GM19193 (cell line): ENCODE results near the gene SIL1.

ENCODE experiments used
- POLR2A ChIP-seq: IDR thresholded peaks from 4 replicates; pipeline ENCODE4 v1.6.1; 2011; ENCODE audit not compliant: insufficient read depth, insufficient read length; ENCODE audit errors: extremely low read depth

The SIL1 gene

GRCh38 chr5:139105621-139106071 lies 92.5 kb downstream of the SIL1 start:
- no peak for TF ChIP-seq POLR2A

- TF ChIP-seq POLR2A = no peak
Observed at GRCh38 chr5:139104577-139105276, 93.4 kb downstream of the SIL1 start.

DNA sequence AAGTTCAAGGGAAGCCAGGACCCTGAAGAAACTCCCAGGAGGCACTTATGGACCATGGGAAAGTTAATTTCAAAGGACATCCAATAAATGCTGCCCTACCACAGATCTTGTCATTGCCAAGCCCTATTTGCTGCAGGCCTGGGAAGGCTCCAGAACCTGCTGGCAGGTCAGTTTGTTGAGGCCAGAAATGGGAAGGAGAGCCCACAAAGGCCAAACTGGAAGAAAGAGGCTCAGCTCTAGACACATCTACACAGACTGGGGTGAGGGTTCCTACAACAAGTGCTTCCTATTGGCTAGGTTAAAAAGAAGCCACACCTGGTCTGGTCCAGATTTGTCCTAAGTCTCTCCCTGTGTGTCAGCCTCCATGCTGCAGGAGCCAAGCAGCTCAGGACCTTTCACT lies 94.4 kb downstream of the SIL1 start:
- no peak for TF ChIP-seq POLR2A

GRCh38 chr5:139100825-139101224 lies 97.3 kb downstream of the SIL1 start:
- no peak for TF ChIP-seq POLR2A

DNA sequence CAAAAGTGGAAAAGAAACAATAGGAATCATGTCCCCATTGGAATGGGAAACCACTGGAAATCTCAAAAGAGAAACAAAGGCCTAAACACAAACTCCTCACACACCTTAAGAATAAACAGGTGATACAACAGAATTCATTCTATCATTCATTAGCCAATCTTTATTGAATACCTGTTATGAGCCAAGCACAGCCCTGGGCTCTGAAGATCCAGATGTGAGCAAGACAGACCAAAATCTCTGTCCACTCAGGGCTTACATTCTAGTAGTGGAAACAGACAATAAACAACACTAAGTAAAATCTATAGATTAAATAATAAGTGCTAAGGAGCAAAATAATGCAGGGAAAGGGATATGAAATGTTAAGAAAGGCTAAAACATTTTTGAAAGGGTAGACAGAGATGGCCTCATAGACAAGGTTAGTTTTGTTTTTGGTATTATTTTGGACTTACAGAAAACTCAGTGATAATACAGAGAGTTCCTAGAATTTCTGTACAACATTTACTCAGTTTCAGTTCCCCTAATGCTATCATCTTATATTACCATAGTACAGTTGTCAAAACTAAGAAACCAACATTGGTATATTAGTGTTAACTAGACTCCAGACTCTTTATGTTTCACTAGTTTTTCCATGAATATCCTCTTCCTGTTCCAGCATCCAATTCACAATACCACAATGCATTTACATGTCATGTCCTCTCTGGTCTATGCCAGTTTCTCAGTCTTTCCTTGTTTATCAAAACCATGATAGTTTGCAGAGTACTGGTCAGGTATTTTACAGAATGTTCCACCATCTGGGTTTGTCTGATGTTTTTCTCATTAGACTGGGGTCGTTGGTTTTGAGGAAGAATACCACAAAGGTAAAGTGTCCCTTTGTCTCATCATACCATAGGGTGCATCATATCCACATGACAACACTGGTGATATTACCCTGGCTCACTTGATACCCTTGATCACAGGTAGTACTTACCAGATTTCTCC lies 103.7 kb downstream of the SIL1 start:
- no peak for TF ChIP-seq POLR2A

GRCh38 chr5:139092741-139093343 lies 105.3 kb downstream of the SIL1 start:
- TF ChIP-seq POLR2A = no peak

- no peak for TF ChIP-seq POLR2A
Observed at GRCh38 chr5:139091439-139092156, 106.6 kb downstream of the SIL1 start.

- TF ChIP-seq POLR2A = no peak
Observed at GRCh38 chr5:139090581-139090980, 107.6 kb downstream of the SIL1 start.

DNA sequence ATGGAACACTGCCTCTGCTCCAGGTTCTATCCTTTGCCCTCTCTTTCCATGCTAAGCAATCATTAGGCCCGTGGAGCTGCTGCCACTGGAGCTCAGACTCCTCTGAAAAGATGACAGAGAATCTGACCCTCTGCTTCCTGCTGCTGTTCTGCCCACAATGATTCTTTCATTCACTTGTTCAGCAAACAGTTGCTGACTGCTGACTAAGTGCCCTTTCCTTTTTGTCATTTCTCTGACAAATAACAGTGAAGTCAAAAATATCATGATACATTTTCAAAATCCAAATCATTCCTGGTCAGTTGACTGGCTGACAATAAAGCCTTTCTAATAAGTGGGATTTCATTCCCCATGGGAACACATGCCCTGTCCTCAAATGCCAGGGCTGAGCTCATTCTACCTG lies 110.1 kb downstream of the SIL1 start:
- no peak for TF ChIP-seq POLR2A

DNA sequence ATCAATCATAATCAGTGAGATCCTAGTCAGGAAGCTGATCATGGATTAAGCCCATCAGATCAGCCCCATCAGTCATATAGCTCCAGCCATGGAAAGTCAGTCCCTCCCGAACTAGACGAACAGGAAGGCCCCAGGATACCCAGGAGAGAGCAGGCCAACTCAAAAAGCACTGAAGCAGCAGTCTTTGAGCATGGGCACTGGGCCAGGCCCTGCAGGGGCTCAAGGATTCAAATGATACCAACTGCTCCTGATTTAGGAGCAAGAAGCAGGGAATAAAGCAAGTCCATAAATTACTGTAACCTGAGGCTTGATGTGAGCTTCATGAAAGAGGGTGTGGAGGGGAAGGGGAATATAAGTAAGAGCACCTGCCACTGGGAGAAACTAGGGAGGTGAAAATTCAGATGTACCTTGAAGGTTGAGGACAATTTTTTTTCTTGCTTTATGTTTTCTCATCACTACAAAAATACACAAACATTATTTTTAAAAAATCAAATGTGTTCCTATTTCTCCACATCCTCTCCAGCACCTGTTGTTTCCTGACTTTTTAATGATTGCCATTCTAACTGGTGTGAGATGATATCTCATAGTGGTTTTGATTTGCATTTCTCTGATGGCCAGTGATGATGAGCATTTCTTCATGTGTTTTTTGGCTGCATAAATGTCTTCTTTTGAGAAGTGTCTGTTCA lies 115.2 kb downstream of the SIL1 start:
- no peak for TF ChIP-seq POLR2A

DNA sequence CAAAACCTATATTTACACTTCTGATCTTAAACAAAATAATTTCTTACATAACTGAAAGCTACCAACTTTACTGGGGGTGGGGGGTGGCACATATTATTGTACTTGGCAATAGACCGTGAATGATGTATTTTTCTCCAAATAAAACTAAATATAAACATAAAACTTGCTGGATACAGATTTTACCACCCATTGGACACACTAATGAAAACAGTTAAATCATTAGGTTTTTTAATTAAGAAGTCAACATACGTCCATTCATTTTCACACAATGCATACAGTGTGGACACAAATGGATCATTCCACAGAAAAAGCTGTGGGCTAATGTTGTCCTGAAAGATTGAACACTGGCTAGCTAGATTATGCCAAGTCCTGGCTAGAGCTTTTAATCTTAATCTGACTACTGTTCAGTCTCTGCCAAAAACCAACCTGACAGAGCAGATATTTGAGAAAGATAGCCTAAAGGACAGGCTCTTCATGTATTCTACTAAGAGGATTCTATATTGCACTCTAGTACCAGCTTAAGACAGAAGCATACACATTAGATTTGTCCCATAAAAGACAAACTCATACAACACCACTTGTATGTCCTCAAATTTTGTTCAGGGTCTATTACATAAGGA lies 118.1 kb downstream of the SIL1 start:
- TF ChIP-seq POLR2A = no peak

GRCh38 chr5:139079225-139079990 lies 118.8 kb downstream of the SIL1 start:
- TF ChIP-seq POLR2A = no peak

- TF ChIP-seq POLR2A = no peak
Observed at GRCh38 chr5:139078345-139078744, 119.8 kb downstream of the SIL1 start.

DNA sequence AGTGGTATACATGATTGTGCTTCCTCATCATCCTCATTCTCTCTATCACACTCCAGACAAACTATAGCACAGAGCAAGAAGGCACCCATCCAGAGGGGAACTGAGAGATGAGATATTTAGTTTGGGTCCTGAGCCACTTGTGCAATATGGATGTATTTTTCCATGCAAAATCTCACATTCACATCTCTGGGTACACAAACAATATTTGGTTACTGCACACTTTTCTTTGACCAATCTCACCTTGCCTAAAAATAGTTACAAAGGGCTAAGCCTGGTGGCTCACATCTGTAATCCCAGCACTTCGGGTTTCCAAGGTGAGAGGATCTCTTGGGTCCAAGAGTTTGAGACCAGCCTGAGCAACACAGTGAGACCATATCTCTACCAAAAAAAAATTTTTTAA lies 120.3 kb downstream of the SIL1 start:
- TF ChIP-seq POLR2A = no peak

DNA sequence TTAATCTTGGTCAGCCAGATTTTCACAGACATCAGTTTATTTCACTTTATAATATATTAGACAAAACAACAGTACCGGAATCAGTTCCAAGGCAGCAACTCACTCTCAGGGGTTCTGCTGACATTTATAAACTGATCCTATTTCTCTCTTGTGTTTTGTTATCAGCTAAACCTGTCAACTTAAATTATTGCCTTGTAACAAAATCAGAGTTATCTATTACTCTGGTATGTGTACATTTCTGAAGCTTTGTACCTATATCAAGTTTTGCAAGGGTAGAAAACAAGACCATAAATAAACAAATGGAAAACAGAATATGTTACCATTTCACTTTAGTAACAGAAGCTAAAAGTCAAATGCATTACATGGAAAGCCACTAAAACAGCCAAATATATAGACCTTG lies 122.1 kb downstream of the SIL1 start:
- no peak for TF ChIP-seq POLR2A
